H1 (cell line): ENCODE data around the gene NRP2. TPM values are rescaled to one million over a fixed set of nuclear protein-coding genes. Genes with fewer than 3 reads are reported as not detected.

ENCODE experiments used
- ATF3 ChIP-seq: IDR thresholded peaks from 2 replicates; pipeline ENCODE4 v1.6.1; 2011; ENCODE audit warnings: low read depth, mild to moderate bottlenecking, low read length; ENCODE audit not compliant: insufficient read depth
- polyA plus RNA-seq, 7 experiments: library from polyadenylated mRNA; depleted of rRNA in 3 of 7; stranded (reverse) in 5 of 7; unstranded in 2 of 7; fragments of >200 nt in 5 of 7; fragments of 200-250 nt in 2 of 7; gene quantifications; 1 replicate in 5 of 7; 2 replicates in 1 of 7; 4 replicates in 1 of 7; pipeline versions ENCODE4 v1.2.1 to v1.2.3, GENCODE V29; 2011 to 2013; ENCODE audit warnings: missing spikeins in 2 of 7, mixed read lengths in 2 of 7
- total RNA-seq: library from RNA; stranded (reverse); fragmentation: NEBNext Ultra II Directional; extraction: Animal tissue kit (Norgen Biotek cat#: 25700); gene quantifications from 2 replicates; pipeline ENCODE4 v1.2.1, GENCODE V29; 2021

Gene NRP2
- total and polyA plus RNA-seq, 2 of the 8 experiments (the other 6 are each of a cell fraction or from before 2014, with no cell fraction given): 32.0 to 37.8 TPM

- no peak for TF ChIP-seq ATF3
Measured at GRCh38 chr2:205770577-205770976, 88.3 kb downstream of the NRP2 start (continued).
